Osteocyte (in vitro differentiated cells): ENCODE measurements around the gene EZR. TPM values are rescaled to one million over a fixed set of nuclear protein-coding genes. Genes with fewer than 3 reads are reported as not detected.
A peak's percentile ranks its signal among the peaks of the same experiment; 100 is the strongest.

ENCODE experiments used
- DNase-seq: peaks from one replicate; pipeline ENCODE4 v3.0.0; 2021; ENCODE audit warnings: mixed read lengths; ENCODE audit not compliant: unreplicated experiment; ENCODE audit errors: extremely low spot score
- H3K27ac Mint-ChIP-seq: one replicate; pipeline ENCODE4 v1.8.0; 2021; ENCODE audit warnings: mild to moderate bottlenecking, mixed read lengths; ENCODE audit not compliant: unreplicated experiment
- H3K27me3 Mint-ChIP-seq: one replicate; pipeline ENCODE4 v1.8.0; 2021; ENCODE audit warnings: mixed read lengths; ENCODE audit not compliant: unreplicated experiment
- H3K36me3 Mint-ChIP-seq: one replicate; pipeline ENCODE4 v1.8.0; 2021; ENCODE audit warnings: mixed read lengths; ENCODE audit not compliant: unreplicated experiment
- H3K4me1 Mint-ChIP-seq: one replicate; pipeline ENCODE4 v1.8.0; 2021; ENCODE audit warnings: mixed read lengths; ENCODE audit not compliant: unreplicated experiment
- H3K4me3 Mint-ChIP-seq: one replicate; pipeline ENCODE4 v1.8.0; 2021; ENCODE audit warnings: mild to moderate bottlenecking, moderate library complexity, mixed read lengths; ENCODE audit not compliant: unreplicated experiment
- H3K9me3 Mint-ChIP-seq: one replicate; pipeline ENCODE4 v1.8.0; 2021; ENCODE audit warnings: mixed read lengths; ENCODE audit not compliant: unreplicated experiment
- total RNA-seq: library from RNA; stranded (reverse); gene quantifications from 2 replicates; pipeline ENCODE4 v1.2.1, GENCODE V29; 2021
- TF ChIP-seq, protein P1 (sequence below): fragments of 200-600 bp; sonication (generic); IDR thresholded peaks from 2 replicates; pipeline ENCODE4 v1.5.0; 2021; ENCODE audit warnings: antibody characterized with exemption, mild to moderate bottlenecking, moderate library complexity

EZR gene
- total RNA-seq, 1 donor from 2014 or later = 41.1 TPM

DNA sequence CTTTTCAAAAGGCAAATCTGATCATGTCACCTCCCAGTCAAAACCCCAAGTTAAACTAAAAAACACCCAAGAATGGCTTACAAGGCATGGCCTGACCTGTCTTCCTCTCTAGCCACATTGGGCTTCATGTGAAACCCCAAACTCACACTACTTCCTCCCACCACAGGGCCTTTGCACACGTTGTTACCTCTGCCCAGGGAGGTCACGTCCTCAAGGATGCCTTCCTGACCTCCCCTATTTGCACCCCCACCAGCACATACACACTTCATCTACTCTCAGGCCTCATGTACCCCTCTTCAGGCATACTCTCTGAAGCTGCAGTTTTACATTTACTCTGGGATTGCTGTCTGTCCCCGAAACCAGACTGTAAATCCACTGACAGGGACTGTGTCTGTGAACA is 6.1 kb downstream of the EZR start:
- H3K36me3 Mint-ChIP-seq = peaks cover 7% of the 10 kb centered on the region
- H3K9me3 Mint-ChIP-seq = no peaks in the 10 kb centered on the region
- no peak overlapping the region for H3K4me3 Mint-ChIP-seq
- TF ChIP-seq, protein P1, sequence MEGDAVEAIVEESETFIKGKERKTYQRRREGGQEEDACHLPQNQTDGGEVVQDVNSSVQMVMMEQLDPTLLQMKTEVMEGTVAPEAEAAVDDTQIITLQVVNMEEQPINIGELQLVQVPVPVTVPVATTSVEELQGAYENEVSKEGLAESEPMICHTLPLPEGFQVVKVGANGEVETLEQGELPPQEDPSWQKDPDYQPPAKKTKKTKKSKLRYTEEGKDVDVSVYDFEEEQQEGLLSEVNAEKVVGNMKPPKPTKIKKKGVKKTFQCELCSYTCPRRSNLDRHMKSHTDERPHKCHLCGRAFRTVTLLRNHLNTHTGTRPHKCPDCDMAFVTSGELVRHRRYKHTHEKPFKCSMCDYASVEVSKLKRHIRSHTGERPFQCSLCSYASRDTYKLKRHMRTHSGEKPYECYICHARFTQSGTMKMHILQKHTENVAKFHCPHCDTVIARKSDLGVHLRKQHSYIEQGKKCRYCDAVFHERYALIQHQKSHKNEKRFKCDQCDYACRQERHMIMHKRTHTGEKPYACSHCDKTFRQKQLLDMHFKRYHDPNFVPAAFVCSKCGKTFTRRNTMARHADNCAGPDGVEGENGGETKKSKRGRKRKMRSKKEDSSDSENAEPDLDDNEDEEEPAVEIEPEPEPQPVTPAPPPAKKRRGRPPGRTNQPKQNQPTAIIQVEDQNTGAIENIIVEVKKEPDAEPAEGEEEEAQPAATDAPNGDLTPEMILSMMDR = no peak
- DNase-seq = no peak
- H3K27me3 Mint-ChIP-seq = no peaks in the 10 kb centered on the region
- peaks cover 56% of the 10 kb centered on the region for H3K4me1 Mint-ChIP-seq
- H3K27ac Mint-ChIP-seq = no peak overlapping the region

GRCh38 chr6:158812611-158813010 is 6.6 kb downstream of the EZR start:
- peaks cover 53% of the 10 kb centered on the region for H3K4me1 Mint-ChIP-seq
- peaks cover 7% of the 10 kb centered on the region for H3K36me3 Mint-ChIP-seq
- H3K27ac Mint-ChIP-seq = no peak overlapping the region
- DNase-seq = no peak
- TF ChIP-seq, protein P1 = no peak
- no peaks in the 10 kb centered on the region for H3K27me3 Mint-ChIP-seq
- H3K9me3 Mint-ChIP-seq = no peaks in the 10 kb centered on the region
- H3K4me3 Mint-ChIP-seq = no peak overlapping the region

DNA sequence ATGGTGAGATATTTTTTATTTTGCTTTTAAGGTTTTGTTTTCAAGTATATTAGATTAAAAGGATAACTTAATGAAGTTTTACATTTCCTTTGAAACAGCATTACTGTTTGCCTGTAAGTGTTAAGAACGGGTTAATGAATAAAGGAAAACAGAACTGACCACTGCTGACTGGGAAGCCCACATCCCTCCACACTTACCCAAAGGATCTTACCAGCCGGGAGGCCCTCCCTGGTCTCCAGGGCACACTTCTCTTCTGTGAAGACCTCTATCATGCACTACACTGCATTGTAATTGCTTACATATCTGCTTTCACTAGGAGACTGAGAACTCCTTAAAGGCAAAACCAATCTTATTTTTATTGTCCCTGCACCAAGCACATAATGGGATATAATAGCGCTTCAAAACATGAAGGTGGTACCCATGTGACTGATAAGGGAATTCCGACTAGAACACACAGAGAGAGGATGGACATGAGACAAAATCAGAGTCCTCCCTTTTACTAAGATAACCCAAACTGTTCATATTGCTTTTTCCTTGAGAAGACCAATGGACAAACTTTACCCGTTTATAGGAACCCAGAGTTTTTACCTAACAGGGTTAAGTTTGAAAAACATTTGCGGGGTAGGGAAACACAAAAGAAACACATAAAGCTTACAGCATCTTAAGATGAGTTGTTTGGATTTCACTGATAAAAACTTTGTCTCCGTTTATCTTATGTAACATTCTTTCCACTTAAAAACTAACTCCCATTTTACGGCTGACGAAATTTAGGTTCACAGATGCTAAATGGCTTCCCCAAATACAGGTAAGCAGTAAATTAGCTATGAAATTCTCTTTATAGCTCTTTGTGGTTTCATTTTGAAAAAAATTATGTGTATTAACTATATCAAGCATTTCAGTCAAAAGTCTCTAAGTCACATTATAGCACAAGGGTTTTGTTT is 8.7 kb downstream of the EZR start:
- Mint-ChIP-seq H3K9me3 (no peaks in the 10 kb centered on the region), H3K27ac (peak overlapping the region; percentile 12), H3K4me1 (peaks cover 39% of the 10 kb centered on the region), H3K27me3 (no peaks in the 10 kb centered on the region), H3K36me3 (peaks cover 10% of the 10 kb centered on the region), H3K4me3 (no peak overlapping the region)
- TF ChIP-seq, protein P1 = no peak
- no peak for DNase-seq

DNA sequence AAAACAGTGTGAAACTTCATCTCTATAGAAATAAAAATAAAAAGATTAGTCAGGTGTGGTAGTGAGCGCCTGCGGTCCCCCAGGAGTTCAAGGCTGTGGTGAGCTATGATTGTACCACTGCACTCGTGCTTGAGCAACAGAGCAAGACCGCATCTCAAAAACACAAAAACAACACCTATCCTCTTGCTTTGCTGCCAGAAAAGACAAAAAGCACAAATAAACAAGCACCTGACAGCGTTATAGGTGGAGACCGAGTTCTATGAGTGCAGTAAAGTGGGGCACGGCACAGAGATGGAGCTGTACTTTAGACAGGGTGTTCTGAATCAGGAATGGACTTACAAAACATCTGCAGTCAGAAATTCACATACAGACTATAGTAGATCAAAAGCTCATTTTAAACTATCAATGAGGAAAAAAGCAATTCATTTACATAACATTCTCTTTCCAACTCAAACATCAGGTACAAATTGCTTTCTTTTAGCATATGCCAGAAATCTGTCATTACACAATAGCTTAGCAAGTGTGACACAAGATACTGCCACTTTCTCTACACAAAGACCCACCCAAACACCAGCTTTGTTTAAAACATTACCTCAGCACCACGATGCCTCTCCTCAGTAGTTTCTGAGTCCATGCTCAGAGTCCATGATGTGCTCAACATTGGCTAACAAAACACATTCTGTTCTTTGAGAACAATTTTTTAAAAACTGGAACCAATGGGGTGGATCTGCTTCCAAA is 10.1 kb downstream of the EZR start:
- Mint-ChIP-seq H3K4me1 (peaks cover 31% of the 10 kb centered on the region), H3K36me3 (peaks cover 10% of the 10 kb centered on the region), H3K27me3 (no peaks in the 10 kb centered on the region), H3K4me3 (no peak overlapping the region), H3K9me3 (no peaks in the 10 kb centered on the region), H3K27ac (no peak overlapping the region)
- no peak for DNase-seq
- TF ChIP-seq, protein P1 = no peak

GRCh38 chr6:158808442-158808833 is 10.7 kb downstream of the EZR start:
- no peaks in the 10 kb centered on the region for H3K27me3 Mint-ChIP-seq
- no peaks in the 10 kb centered on the region for H3K9me3 Mint-ChIP-seq
- H3K27ac Mint-ChIP-seq = no peak overlapping the region
- TF ChIP-seq, protein P1 = no peak
- no peak overlapping the region for H3K4me3 Mint-ChIP-seq
- peaks cover 32% of the 10 kb centered on the region for H3K4me1 Mint-ChIP-seq
- peaks cover 10% of the 10 kb centered on the region for H3K36me3 Mint-ChIP-seq
- DNase-seq = no peak
